NCI-H526 treated with DMSO at 0.1 percent for 48 hours (cell line): Measurements from ENCODE around the gene VWCE.
"Not testable (repeated sequence)": the region's sequence is repeated elsewhere in the genome, so short reads cannot be mapped to it uniquely, and the experiment has no call there.

Experiments
- DNase-seq: peaks from one replicate; lab custom pipeline; 2025; lab: John Stamatoyannopoulos, UW

VWCE gene

GRCh38 chr11:61254403-61255025, 40.6 kb downstream of the VWCE start:
- DNase-seq = peak; percentile 29

- DNase-seq = not testable (repeated sequence)
These were observed 42.8 kb downstream of the VWCE start for GRCh38 chr11:61252332-61252731.

GRCh38 chr11:61250796-61251765, 44.0 kb downstream of the VWCE start:
- DNase-seq = not testable (repeated sequence)

GRCh38 chr11:61249201-61249600, 45.9 kb downstream of the VWCE start:
- DNase-seq = not testable (repeated sequence)

GRCh38 chr11:61248071-61248470, 47.0 kb downstream of the VWCE start:
- not testable (repeated sequence) for DNase-seq

- not testable (repeated sequence) for DNase-seq
These were observed 49.7 kb downstream of the VWCE start for GRCh38 chr11:61245284-61245964.

GRCh38 chr11:61241526-61241925, 53.6 kb downstream of the VWCE start:
- not testable (repeated sequence) for DNase-seq

GRCh38 chr11:61240875-61241274, 54.2 kb downstream of the VWCE start, which contains the start of gene PGA5:
Gene PGA5, plus strand, starts transcription at chr11:61241175. Its CDS starts 52 bp downstream, at chr11:61241227.
- not testable (repeated sequence) for DNase-seq

GRCh38 chr11:61240288-61240687, 54.8 kb downstream of the VWCE start:
- not testable (repeated sequence) for DNase-seq

GRCh38 chr11:61237130-61237529, 58.0 kb downstream of the VWCE start:
- DNase-seq = not testable (repeated sequence)

GRCh38 chr11:61232548-61233145, 62.5 kb downstream of the VWCE start:
- not testable (repeated sequence) for DNase-seq

- DNase-seq = not testable (repeated sequence)
These were observed 63.5 kb downstream of the VWCE start for GRCh38 chr11:61231585-61231984.

GRCh38 chr11:61231033-61231432, 64.1 kb downstream of the VWCE start:
- not testable (repeated sequence) for DNase-seq

- DNase-seq = not testable (repeated sequence)
These were observed 65.7 kb downstream of the VWCE start for GRCh38 chr11:61229458-61229857.

GRCh38 chr11:61226457-61227137, 68.5 kb downstream of the VWCE start:
- not testable (repeated sequence) for DNase-seq

GRCh38 chr11:61222692-61223091, 72.4 kb downstream of the VWCE start:
- DNase-seq = not testable (repeated sequence)

GRCh38 chr11:61222047-61222446, 73.1 kb downstream of the VWCE start, which contains the start of gene PGA4:
Gene PGA4, plus strand, starts transcription at chr11:61222347. Its CDS starts 54 bp downstream, at chr11:61222401.
- not testable (repeated sequence) for DNase-seq

GRCh38 chr11:61219016-61219415, 76.1 kb downstream of the VWCE start:
- not testable (repeated sequence) for DNase-seq

GRCh38 chr11:61218306-61218705, 76.8 kb downstream of the VWCE start:
- not testable (repeated sequence) for DNase-seq

GRCh38 chr11:61213711-61214324, 81.3 kb downstream of the VWCE start:
- DNase-seq = not testable (repeated sequence)
